GM12878 (cell line): ENCODE measurements around the gene RCL1. TPM values are rescaled to one million over a fixed set of nuclear protein-coding genes. Genes with fewer than 3 reads are reported as not detected.
A peak's percentile ranks its signal among the peaks of the same experiment; 100 is the strongest.

Experiments used
- ATAC-seq: fragments of 200-7000 bp; cut with Tn5 transposase; 3 replicates; pipeline ENCODE4 v1.9.1; 2020; ENCODE audit warnings: mild to moderate bottlenecking, moderate library complexity
- BruUV-seq: library from RNA; stranded (reverse); fragments of 400-500 nt; replicated peaks from 2 replicates; lab custom pipeline; 2021; lab: Mats Ljungman, UMichigan
- CTCF ChIA-PET: fragments of 300-600 bp; sonication (Branson Sonifier 250); formaldehyde crosslinking; extraction: SDS; loops from one replicate; lab custom pipeline; 2021; ENCODE audit warnings: inconsistent platforms; lab: Yijun Ruan, JAX
- POLR2A ChIA-PET: fragments of 350-600 bp; formaldehyde crosslinking; extraction: SDS; loops from one replicate; lab custom pipeline; 2021; ENCODE audit warnings: inconsistent platforms; lab: Charles Lee
- RAD21 ChIA-PET: fragments of 300-600 bp; sonication (Branson Sonifier 250); formaldehyde crosslinking; loops from one replicate; lab custom pipeline; 2023; ENCODE audit warnings: antibody characterized with exemption; ENCODE audit not compliant: unreplicated experiment; lab: Charles Lee
- SMC1A ChIA-PET: fragments of 300-600 bp; sonication (Branson Sonifier 250); formaldehyde crosslinking; loops from one replicate; lab custom pipeline; 2023; ENCODE audit not compliant: unreplicated experiment, uncharacterized antibody; lab: Charles Lee
- DNase-seq: peaks from one replicate; pipeline ENCODE4 v3.0.0-alpha.2; 2011; ENCODE audit warnings: low read depth, low spot score
- FAIRE-seq: peaks from 3 replicates; lab custom pipeline; 2011; peaks lifted over from hg19 to GRCh38; lab: Jason Lieb, UNC
- H2AFZ ChIP-seq: 2 replicates; pipeline ENCODE4 v1.6.0; 2011; ENCODE audit warnings: low read depth, low read length, control low read depth; ENCODE audit not compliant: control insufficient read depth
- H3K27ac ChIP-seq: 2 replicates; pipeline ENCODE4 v1.5.1; 2011; ENCODE audit warnings: control low read depth; ENCODE audit not compliant: control insufficient read depth, insufficient read depth
- H3K27me3 ChIP-seq, 2 experiments: replicated peaks in 1 of 2; 2 replicates each; pipeline versions ENCODE4 v1.6.0 to v1.6.1; 2011; ENCODE audit warnings: low read length in 1 of 2; ENCODE audit not compliant: control insufficient read depth in 2 of 2, insufficient read depth in 2 of 2
- H3K36me3 ChIP-seq, 2 experiments: 2 replicates each; pipeline ENCODE4 v1.5.1; 2011; ENCODE audit warnings: low read length in 1 of 2; ENCODE audit not compliant: control insufficient read depth in 2 of 2, insufficient read depth in 2 of 2
- H3K4me1 ChIP-seq: 2 replicates; pipeline ENCODE4 v1.6.1; 2011; ENCODE audit warnings: mild to moderate bottlenecking, low read length, moderate library complexity, mixed read lengths; ENCODE audit not compliant: control insufficient read depth, insufficient read depth
- H3K4me2 ChIP-seq: 2 replicates; pipeline ENCODE4 v1.6.0; 2011; ENCODE audit warnings: control low read depth; ENCODE audit not compliant: control insufficient read depth, insufficient read depth
- H3K4me3 ChIP-seq: fragments of 200-600 bp; sonication (generic); 2 replicates; pipeline ENCODE4 v1.5.1; 2016
- H3K79me2 ChIP-seq: 2 replicates; pipeline ENCODE4 v1.6.0; 2011; ENCODE audit warnings: low read length; ENCODE audit not compliant: control insufficient read depth, insufficient read depth
- H3K9ac ChIP-seq: 2 replicates; pipeline ENCODE4 v1.8.0; 2011; ENCODE audit warnings: low read length, control low read depth, mixed read lengths; ENCODE audit not compliant: control insufficient read depth, insufficient read depth
- H3K9me3 ChIP-seq: replicated peaks from 3 replicates; pipeline ENCODE4 v1.5.1; 2011; ENCODE audit warnings: mild to moderate bottlenecking, low read length; ENCODE audit not compliant: control insufficient read depth, insufficient read depth
- H4K20me1 ChIP-seq: 2 replicates; pipeline ENCODE4 v1.6.0; 2011; ENCODE audit not compliant: control insufficient read depth, insufficient read depth
- EED ChIP-seq: sonication (generic); IDR thresholded peaks from 2 replicates; pipeline ENCODE4 v1.6.1; 2016; ENCODE audit warnings: antibody characterized with exemption, low read depth
- EGR1 ChIP-seq, 2 experiments: IDR thresholded peaks; 1 replicate in 1 of 2; 2 replicates in 1 of 2; pipeline ENCODE4 v1.6.1; 2011 to 2012; ENCODE audit warnings: low read depth in 2 of 2, low read length in 2 of 2, borderline replicate concordance in 1 of 2, mild to moderate bottlenecking in 1 of 2, moderate library complexity in 1 of 2
- IKZF1 ChIP-seq: fragments of 450-650 bp; conservative IDR thresholded peaks from 2 replicates; pipeline ENCODE4 v1.6.1; 2017; ENCODE audit warnings: antibody characterized with exemption, mild to moderate bottlenecking
- IRF4 ChIP-seq: IDR thresholded peaks from 2 replicates; pipeline ENCODE4 v1.6.1; 2011; ENCODE audit warnings: low read depth, low read length
- RUNX3 ChIP-seq: IDR thresholded peaks from 2 replicates; pipeline ENCODE4 v1.6.1; 2012; ENCODE audit warnings: low read length, inconsistent platforms
- SPI1 ChIP-seq: IDR thresholded peaks from 2 replicates; pipeline ENCODE4 v1.6.1; 2011; ENCODE audit warnings: low read depth, mild to moderate bottlenecking, low read length, moderate library complexity, borderline replicate concordance; ENCODE audit not compliant: insufficient read depth
- ZBTB40 ChIP-seq: fragments of 450-650 bp; IDR thresholded peaks from 2 replicates; pipeline ENCODE4 v1.6.1; 2016; ENCODE audit warnings: mild to moderate bottlenecking, moderate library complexity, borderline replicate concordance
- WGBS: methylation state at CpG from one replicate; pipeline ENCODE4 v1.1.6; 2016; ENCODE audit warnings: low lambda C conversion rate; ENCODE audit not compliant: insufficient replicate concordance, insufficient coverage; ENCODE audit errors: missing lambda C conversion rate; 5-methylcytosine and 5-hydroxymethylcytosine counted together
- in situ Hi-C: fragments of 300-500 bp; cut with MboI; formaldehyde crosslinking; loops from 9 replicates; pipeline ENCODE4 v1.14.3; 2018; ENCODE audit warnings: mixed read lengths
- intact Hi-C: fragments of 100-400 bp; cut with micrococcal nuclease; formaldehyde crosslinking; loops from one replicate; pipeline ENCODE4 v1.14.2; 2022; ENCODE audit not compliant: unreplicated experiment
- polyA plus RNA-seq, 11 experiments: library from polyadenylated mRNA; depleted of rRNA in 4 of 11; unstranded in 6 of 11; stranded (reverse) in 5 of 11; fragments of >200 nt; fragmentation: Nextera tagmentation in 4 of 11; fragmentation: Illumina TruSeq in 1 of 11; extraction: Ambion mirVana in 4 of 11; extraction: Trizol in 1 of 11; gene quantifications; 1 replicate in 1 of 11; 2 replicates in 10 of 11; pipeline versions ENCODE4 v1.2.1 to v1.2.3, GENCODE V29; 2011 to 2016; ENCODE audit warnings: inconsistent platforms in 2 of 11, missing spikeins in 2 of 11, low read depth in 1 of 11
- total RNA-seq, 4 experiments: library from RNA; depleted of rRNA in 3 of 4; stranded (reverse); fragments of >200 nt in 3 of 4; fragmentation: Illumina TruSeq in 1 of 4; extraction: Trizol in 1 of 4; gene quantifications; 2 replicates each; pipeline versions ENCODE4 v1.2.1 to v1.2.3, GENCODE V29; 2013 to 2021

RCL1 gene
- total and polyA plus RNA-seq, 10 of the 15 experiments (the other 5 are each of a cell fraction or from before 2014, with no cell fraction given): 21.1 to 46.8 (median 30.5) TPM

DNA sequence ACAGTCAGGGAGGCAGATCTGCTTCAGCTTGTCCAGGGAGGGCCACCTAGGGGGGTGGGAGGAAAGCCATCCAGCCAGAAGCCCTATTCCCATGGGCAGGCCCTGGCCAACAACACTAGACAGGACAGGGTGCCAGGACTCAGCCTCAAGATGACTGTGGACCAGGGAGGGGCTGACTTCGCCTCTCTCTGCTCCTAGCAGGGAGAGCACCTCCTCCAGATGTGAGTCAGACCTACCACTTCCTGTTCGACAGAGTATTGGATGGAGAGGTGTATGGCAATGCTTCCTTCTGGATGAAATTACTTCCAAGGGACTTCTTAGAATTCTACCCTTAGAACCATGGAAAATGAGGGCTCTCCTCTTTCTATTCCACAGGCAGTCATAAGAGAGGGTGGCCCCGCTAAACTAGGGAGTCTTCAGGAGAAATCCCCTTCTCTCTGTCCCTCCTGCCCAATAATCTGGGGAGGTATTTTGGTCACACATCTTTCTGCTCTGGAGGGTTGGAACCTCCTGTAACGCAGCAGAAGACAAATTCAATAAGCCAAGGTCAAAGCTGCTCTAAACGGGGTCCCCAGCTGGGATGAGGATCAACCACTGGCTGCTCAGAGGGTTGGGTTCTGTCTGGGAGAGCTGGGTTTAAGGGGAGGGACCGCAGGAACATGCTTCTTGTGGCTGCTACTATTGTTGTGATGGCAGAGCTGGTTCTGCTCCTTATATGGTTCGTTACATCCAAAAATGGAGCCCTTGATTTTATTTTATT lies 23.2 kb upstream of the RCL1 start:
- Histone ChIP-seq H3K27me3 (no peaks in the 10 kb centered on the region), H3K4me1 (peaks cover 5% of the 10 kb centered on the region; the same call in 1 of the 2 replicates), H3K27ac (no peak overlapping the region), H3K9ac (no peak overlapping the region), H3K4me2 (no peak overlapping the region), H2AFZ (no peak overlapping the region; the same call in 1 of the 2 replicates), H3K4me3 (no peak overlapping the region), H3K9me3 (no peaks in the 10 kb centered on the region; the same call in 2 of the 3 replicates), H3K36me3 (no peaks in the 10 kb centered on the region), H4K20me1 (no peaks in the 10 kb centered on the region), H3K79me2 (no peaks in the 10 kb centered on the region)
- no peak for TF ChIP-seq EGR1 (IDR thresholded peaks at IDR 0.05; ENCODE audit: borderline replicate concordance in 1 of 2, low read depth in 2 of 2, low read length in 2 of 2)
- TF ChIP-seq IRF4: 0 out of 2 replicates have a peak, but pooled peaks have one; percentile 25
- TF ChIP-seq IKZF1: no peak
- TF ChIP-seq EED: peak; percentile 18; the same call in 1 of the 2 replicates
- TF ChIP-seq RUNX3: peak; percentile 12; the same call in 1 of the 2 replicates
- peak; percentile 41; the same call in 1 of the 2 replicates for TF ChIP-seq SPI1
- no peak for TF ChIP-seq ZBTB40
- CTCF ChIA-PET: interaction anchor here (0.5 to 2.8 kb wide), 3 partner anchors 10 to 154 kb away, joined by 3 to 15 read pairs (median 5); no protein-coding TSS in a partner anchor
- RAD21 ChIA-PET: no interaction called here
- SMC1A ChIA-PET: no interaction called here
- intact Hi-C loops: no loop called here
- no peak for DNase-seq
- POLR2A ChIA-PET: no interaction called here
- in situ Hi-C loops: no loop called here
- FAIRE-seq: no peak
- 65% methylated on average over 7 of the region's 7 CpGs for WGBS
- no TSS peak for BruUV-seq
- peak; percentile 68 for ATAC-seq
